Measurements from ENCODE around the gene NELL2.

The NELL2 gene

DNA sequence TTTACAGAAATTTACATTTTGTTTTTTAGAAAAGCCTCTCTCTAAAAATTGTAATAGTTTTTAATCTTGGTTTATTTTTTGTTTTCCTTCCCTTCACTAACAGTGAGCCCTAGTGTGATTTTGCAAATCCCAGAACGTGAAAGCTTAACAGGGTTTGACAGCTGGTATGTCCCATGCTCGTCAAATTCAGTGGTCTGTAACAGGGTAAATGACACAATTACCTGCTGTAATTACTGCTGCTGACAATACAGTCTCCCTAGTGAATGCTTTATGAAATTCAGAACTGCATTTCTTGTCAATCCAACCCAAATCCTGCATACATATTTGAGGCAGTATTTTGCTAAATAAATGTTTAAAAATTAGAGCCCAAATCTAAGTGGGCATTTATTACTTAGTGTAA is 249.2 kb downstream of the NELL2 start:
- no peak for DNase-seq (ENCODE audit: low read depth in 3 of 3)

DNA sequence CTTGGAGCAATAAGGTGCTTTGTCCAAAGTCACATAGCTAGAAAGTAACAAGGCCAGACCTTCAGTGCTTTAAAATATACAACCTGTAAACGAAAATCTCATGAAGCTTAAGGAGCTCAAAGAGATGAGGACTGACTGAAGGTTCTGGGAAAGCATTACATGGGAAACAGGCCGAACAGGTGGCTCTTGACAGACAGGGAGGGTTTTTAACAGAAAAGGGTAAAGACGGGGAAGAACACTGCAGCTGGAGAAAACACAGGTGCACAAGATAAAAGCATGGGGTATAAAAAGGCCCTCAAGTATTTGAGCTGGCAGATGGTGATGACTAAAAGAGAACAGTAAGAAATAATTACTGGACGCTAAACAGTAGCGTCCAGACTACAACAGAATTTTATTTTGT is 257.2 kb downstream of the NELL2 start:
- DNase-seq (ENCODE audit: low read depth in 3 of 3) = no peak

DNA sequence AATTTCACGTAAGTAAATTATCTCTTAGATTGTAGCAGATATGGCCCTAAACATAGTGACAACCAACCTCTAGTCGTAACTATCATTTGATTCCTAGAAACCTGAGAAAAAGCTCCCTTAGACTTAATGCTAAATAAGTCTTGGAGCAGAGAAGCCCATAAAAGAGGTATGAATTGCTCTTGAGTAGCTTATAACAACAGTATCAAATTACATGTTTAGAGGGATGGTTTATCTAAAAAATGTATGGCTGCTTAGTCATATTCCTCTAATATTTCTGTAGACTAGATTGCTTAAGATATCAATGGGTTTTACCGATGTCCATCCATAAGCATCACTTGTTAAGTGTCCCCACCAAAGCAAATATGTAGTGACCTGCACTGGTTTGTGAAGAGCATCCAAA is 259.7 kb downstream of the NELL2 start:
- DNase-seq (ENCODE audit: low read depth in 3 of 3) = no peak

DNA sequence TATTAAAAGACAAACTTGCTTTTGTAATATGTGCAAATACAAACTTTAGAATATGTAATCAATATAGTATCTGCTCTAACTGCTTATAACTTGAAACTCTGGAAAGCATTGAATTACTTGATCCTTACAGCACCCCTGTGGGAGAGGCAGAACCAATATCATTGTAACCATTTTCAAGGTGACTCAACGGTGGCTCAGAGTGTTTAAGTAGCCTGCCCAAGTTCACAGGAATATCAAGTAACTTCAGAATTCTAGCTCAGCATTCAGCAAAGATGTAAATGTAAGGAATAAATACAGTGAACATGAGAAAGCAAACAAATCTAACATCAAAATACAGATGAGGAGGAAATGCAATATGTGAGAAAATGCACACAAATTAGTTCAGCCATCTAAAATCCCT is 264.6 kb downstream of the NELL2 start:
- DNase-seq (ENCODE audit: low read depth in 3 of 3) = no peak

DNA sequence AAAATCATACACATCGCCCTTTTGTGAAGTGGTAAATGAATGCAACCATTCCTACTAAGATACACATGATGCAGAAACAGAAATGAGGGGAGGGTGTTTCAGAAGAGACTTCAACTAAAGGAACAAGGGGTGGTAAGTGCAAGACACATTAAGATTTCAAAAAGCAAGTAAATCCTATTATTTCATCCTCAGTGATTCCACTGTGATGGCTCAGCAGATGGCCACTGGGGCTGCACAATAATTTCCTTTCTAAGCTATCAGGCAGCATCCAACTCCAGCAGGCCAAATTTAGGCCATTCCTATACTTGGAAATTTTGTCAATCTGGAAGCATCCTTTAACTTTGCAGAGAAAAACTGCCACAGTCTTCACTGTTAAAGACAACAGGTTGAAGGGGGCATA is 272.4 kb downstream of the NELL2 start:
- DNase-seq (ENCODE audit: low read depth in 3 of 3) = no peak

DNA sequence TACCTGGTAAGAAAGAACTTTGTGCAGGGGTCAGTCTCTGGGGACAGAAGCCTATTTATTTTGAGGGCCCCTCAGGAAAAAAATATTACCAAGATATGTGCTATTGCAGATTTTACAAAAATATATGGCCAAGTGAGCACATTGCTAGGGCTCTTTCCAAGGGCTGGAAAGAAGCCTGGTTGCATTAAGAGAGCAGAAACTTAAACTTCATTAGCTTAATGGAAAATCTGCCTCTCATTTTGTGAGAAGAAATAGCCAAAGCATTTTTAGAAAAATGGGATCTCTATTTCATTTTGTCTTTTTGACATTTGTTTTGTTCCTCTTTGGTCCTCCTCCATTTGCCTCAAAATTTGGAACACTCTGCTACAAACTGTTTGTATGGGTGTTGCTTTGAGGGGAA is 283.5 kb downstream of the NELL2 start:
- DNase-seq (ENCODE audit: low read depth in 3 of 3) = no peak

DNA sequence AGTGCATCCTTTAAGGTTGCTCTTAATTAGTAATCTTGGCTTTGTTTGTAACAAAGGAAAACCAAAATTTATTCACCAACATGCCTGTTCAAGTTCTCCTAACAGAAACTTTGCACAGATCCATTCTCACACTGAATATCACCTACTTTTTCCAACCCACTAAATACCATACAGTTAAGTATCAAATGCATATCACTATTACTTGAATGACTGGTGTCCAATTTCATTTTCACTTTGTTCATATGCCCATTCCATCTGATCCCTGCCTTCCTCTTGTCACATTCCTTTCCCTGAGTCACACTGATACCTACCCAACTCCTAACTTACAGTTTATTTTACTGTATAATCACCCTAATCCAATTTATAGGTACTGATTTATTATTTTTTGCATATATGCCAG is 286.4 kb downstream of the NELL2 start:
- DNase-seq (ENCODE audit: low read depth in 3 of 3) = no peak

DNA sequence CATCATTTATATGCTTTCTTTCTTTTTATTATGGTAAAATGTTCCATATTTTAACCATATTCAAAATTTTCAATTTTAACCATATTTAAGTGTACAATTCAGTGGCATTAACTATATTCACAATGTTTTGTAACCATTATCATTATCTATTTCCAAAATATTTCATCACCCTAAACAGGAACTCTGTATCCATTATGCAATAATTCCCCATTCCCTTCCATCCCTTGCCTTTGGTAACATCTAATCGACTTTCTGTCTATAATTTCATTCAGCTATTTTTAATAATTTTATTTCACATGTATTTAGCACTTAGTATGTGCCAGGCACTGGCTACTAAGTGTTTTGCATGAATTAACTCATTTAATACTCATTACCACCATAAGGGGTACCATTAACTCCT is 287.5 kb downstream of the NELL2 start:
- DNase-seq (ENCODE audit: low read depth in 3 of 3) = no peak

DNA sequence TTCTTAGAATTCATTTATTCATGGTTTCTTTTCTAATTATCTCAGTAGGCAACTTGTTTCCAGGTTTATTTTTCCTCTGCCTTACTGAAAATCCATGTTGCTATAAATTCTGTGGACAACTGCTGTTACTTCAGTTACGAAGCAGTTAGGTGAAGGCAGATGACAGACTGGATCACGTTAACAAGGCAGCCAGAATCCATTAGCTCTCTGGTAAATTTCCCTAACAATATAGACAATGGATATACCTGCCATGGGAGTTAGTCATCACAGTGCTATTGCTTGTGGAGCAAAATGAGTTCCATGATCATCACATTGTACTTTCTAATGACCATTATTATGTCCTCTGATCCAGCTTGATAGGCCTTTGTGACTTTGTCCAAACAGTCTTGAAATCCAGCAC is 291.5 kb downstream of the NELL2 start:
- no peak for DNase-seq (ENCODE audit: low read depth in 3 of 3)

DNA sequence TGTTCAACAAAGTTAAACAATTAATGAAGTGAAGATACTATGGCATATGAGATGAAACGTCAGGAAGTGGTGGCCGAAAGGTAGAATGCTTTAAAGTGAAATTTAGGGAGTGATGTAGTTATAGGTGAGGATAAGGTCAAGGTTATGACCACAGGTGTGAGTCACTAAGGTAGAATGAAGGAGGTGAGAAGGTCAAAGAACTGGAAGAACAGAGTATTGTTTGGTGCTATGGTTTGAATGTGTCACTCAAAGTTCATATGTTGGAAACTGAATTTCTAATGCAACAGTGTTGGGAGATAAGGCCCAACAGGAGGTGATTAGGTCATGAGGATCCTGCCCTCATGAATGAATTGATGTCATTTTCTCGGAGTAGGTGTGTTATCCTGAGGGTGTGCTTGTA is 293.6 kb downstream of the NELL2 start:
- no peak for DNase-seq (ENCODE audit: low read depth in 3 of 3)

DNA sequence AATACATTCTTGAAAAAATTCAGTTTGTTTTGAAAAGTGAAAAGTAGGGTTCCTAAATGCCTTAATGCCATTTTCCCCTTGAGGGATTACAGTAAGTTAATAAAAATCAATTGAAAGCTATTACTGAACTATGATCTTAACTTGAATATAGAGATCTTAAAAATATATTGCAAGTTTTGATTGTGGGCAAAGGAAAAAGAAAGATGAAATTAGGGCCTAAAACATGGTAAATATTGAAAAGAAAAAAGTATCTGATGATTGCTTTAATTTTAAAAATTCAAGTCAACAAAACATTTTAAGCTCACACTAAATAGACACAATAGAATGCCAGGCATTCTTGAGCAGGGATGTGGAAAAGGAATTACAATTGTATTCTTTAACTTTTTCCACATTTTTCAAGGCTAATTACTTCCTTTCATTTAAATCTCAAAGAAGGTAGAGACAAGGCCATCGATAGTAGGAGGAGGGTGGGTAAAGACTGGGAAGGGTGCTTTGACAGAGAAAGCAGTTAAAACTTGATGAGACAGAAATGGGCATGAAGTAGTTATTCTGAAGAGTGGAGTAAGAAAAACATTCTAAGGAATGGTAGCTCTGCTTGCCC is 294.4 kb downstream of the NELL2 start:
- no peak for DNase-seq (ENCODE audit: low read depth in 3 of 3)

DNA sequence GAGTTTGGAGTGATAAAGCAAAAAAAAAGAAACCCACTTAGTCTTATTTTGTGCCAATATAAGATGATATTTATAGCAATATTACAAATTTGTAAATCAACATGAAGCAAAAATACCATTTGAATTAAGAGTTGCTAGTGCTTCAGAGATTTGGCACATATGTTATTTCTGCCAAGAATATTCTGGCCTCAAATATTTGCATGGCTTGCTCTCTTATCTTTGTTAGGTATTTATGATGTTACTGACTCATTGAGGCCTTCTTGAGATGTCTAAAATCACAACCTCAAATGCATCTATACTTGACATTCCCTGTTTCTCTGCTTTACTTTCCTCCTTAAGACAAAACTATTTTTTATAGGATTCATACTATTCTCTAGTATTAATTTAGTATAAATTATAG is 301.5 kb downstream of the NELL2 start:
- DNase-seq (ENCODE audit: low read depth in 3 of 3) = no peak

DNA sequence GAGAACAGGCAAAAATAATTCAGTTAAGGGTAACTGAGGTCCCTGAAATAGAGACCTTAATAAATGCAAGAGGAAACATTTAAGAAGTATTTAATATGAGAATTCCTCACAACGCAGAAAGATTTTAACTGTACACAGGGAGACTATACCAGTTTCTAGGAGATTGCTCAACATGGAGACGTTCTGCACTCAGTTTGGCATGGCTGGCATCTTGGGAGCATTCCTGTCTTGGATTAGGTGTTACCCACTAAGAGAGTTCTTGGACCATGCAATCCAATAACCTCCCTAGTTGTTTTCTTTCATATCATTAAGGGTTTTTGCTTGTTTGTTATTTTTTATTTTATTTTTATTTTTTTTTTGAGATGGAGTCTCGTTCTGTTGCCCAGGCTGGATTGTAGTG is 302.4 kb downstream of the NELL2 start:
- DNase-seq (ENCODE audit: low read depth in 3 of 3) = no peak

DNA sequence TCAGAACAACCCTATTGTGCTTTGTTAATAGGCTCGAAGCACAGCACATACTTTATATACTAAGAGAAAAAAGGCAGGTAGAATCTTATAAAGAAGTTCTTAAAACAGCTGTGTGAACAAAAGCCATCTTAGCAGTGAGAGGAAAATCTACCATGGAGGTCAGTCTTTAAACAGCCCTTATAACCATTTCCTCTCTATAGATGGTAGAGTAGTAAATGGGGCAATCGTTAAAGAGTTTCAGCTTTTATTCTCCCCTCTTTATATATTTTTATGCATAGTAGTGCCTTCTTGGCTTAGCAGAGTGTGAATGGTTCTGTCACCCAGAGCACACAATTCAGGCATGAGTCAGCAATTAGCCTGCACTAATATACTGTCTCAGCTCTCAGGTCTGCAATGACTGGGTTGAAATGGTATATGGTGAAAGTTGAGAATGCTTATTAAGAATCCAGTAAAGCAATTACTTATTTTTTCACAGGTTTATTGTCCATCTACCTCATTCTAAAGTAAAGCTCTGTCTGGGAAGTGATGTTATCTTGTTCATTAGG is 305.0 kb downstream of the NELL2 start:
- no peak for DNase-seq (ENCODE audit: low read depth in 3 of 3)

DNA sequence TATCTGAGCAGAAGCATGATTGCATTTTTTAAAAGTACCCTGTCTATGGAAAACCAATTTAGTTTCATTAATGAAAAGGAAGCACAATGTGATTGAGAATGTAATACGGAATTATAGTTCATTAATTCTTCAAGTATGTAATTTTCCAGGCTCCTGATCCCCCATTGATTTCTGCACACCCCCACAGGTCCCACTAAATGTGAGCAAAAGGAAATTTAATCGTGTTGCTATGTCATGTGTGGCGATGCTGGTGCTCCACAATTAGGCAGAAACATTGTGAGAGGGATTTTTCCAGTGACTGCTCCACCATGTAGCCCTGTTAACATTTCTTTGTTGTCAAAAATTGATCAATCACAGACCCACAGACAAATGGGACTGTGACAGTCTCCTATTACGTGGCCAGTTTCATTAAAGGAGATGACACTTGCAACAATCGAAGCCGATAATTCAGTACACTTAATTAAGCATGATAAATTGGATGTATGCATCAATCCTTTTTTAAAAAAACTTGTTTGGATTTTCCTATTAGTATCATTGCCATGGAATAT is 306.0 kb downstream of the NELL2 start:
- no peak for DNase-seq (ENCODE audit: low read depth in 3 of 3)

DNA sequence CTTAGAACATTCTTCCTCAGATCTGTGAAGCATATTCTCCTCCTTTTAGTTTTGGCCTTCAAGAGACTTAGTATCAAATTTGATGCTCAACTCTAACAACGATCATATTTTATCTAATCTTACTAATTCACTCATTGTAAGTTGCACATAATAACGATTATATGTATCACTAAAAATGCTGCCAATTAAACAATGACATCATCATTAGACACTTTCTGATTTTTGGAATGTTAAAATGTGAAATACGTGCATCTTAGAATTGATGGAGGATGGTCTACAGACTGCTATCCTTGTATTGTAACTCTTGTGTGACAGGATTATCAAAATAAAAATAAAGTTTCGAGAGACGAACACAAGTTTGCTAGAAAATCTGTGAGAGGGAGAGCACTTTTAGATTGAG is 311.0 kb downstream of the NELL2 start:
- DNase-seq (ENCODE audit: low read depth in 3 of 3) = no peak

DNA sequence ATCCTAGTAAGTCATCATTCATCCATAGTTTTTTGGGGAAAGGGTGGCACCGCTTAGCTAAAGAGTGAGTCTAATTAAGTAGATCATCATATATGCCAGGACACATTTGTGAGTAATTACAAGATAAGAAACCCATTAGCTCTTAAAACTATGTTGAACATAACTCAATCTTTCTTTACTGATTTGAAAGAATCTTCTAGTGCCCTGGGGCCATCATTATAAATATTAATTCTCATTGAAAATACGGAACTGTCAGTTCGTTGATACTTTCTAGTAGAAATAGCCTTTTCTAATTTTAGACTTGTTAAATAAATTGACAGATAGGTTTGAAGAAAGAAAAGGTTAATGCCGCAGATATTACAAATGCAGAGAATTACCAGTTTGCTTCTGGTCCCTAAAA is 312.6 kb downstream of the NELL2 start:
- DNase-seq (ENCODE audit: low read depth in 3 of 3) = no peak

DNA sequence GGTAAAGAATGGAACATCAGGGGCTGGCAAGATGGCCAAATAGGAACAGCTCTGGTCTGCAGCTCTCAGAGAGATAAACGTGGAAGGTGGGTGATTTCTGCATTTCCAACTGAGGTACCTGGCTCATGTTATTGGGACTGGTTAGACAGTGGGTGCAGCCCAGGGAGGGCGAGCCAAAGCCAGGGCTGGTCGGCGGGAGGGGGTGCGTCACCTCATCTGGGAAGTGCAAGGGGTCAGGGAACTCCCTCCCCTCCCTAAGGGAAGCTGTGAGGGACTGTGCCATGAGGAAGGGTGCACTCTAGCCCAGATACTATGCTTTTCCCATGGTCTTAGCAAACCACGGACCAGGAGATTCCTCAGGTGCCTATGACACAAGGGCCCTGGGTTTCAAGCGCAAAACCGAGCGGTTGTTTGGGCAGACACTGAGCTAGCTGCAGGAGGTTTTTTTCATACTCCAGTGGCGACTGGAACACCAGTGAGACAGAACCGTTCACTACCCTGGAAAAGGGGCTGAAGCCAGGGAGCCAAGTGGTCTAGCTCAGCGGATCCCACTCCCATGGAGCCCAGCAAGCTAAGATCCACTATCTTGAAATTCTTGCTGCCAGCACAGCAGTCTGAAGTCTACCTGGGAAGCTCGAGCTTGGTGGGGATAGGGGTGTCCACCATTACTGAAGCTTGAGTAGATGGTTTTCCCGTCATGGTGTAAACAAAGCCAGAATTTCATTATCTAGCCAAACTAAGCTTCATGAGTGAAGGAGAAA is 317.6 kb downstream of the NELL2 start:
- no peak for DNase-seq (ENCODE audit: low read depth in 3 of 3)

DNA sequence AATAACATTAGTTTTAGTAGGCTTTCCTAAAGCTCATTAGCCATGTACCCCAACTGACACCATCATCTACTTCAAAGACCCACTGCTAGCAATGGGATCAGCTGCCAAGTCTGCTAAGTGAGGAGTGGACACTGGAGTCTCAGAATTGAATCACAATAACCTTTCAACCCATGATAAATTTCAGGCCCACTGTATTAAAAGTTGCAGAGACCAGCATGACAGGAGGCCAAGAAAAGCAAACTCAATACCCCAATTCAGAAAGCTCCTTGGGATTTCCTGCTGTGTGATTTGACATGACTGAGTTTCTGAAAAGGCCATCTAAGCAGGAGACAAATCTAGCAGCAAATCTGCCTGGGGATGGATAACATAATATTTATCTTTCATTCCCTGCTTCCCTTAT is 320.7 kb downstream of the NELL2 start:
- no peak for DNase-seq (ENCODE audit: low read depth in 3 of 3)

DNA sequence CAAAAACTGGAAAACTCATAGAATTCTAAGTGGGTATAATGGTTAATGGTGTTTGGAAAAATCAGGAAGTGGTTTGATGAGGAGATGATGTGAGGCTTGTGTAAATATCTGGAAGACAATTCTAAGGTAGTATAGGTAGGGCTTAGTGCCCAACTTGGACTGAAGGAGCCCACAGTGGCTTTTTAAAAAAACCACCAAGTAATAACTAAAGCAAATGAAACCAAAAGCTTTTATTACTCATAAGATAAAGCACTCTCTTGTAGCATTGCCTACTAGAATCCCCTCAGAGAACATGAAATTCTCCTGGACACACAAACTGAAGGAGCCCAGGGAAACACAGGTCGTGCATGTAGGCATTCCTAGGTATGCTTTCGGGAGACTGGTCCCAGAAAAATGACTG is 324.5 kb downstream of the NELL2 start:
- no peak for DNase-seq (ENCODE audit: low read depth in 3 of 3)

DNA sequence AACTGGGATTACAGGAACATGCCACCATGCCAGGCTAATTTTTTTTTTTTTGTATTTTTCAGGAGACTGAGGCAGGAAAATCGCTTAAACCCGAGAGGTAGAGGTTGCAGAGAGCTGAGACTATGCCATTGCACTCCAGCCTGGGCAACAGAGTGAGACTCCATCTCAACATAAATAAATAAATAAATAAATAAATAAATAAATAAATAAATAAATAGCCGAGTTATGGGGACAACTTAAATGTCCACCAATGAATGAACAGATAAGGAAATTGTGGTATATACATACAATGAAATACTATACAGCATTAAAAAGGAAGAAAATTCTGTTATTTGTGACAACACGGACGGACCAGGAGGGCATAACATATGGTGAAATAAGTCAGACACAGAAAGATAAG is 325.7 kb downstream of the NELL2 start:
- no peak for DNase-seq (ENCODE audit: low read depth in 3 of 3)

DNA sequence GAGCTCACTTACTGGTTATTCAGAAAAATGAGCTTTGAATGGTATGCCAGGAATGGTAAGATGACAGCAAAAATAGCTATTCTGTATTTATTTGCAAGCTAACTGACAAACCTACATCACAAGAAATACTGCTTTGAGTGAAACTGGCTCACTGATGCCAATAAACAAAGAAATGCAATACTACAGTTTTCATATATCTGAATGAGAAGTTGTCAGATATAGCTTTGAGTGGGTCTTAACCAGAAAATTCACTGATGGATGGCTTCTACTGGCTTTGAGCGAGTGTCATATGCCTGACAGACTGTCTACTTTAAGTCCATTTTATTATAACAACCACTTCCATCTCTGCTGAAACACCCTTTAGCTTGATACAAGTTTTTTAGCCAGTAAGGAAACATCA is 330.1 kb downstream of the NELL2 start:
- DNase-seq (ENCODE audit: low read depth in 3 of 3) = no peak

DNA sequence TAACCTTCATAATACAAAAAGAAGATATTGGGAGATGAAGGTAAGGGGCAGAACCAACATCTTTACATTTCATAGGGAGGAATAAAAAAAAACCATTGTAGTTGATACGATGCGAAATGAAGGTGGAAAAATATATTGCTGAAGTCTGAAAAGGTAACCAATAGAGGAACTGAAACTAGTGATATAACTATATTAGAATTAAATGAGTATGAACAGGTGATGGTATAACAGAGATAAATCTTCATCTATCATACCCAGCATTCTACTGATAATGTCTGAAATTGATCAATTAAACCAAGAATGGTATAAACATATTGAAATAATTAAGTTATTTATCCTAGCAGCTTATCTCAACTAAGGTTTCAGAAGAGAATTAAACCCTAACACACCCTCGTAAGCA is 332.1 kb downstream of the NELL2 start:
- DNase-seq (ENCODE audit: low read depth in 3 of 3) = no peak
